Neural progenitor cell (in vitro differentiated cells): ENCODE measurements around the gene MYADM.

ENCODE experiments used
- CTCF ChIP-seq: fragments of 200-600 bp; sonication (generic); IDR thresholded peaks from 2 replicates; pipeline ENCODE4 v1.5.1; 2017; ENCODE audit warnings: antibody characterized with exemption, mild to moderate bottlenecking
- EZH2 ChIP-seq: fragments of 200-600 bp; sonication (generic); IDR thresholded peaks from 2 replicates; pipeline ENCODE4 v1.6.1; 2017; ENCODE audit warnings: antibody characterized with exemption, mild to moderate bottlenecking, moderate library complexity

GRCh38 chr19:53828531-53828930 is 39.2 kb upstream of the MYADM start:
- TF ChIP-seq CTCF (no peak), EZH2 (no peak)
